Fibroblast of skin of left quadriceps (primary cell): ENCODE data around the gene NKX1-1.
"Not testable (repeated sequence)": the region's sequence is repeated elsewhere in the genome, so short reads cannot be mapped to it uniquely, and the experiment has no call there.

ENCODE experiments used
- DNase-seq, 2 experiments: peaks; one replicate each; pipeline ENCODE4 v3.0.0-alpha.2; 2013; ENCODE audit warnings: low read depth in 2 of 2

The NKX1-1 gene

GRCh38 chr4:1373892-1374705 lies 32.1 kb downstream of the NKX1-1 start:
- no peak for DNase-seq

- not testable (repeated sequence) for DNase-seq
Measured at GRCh38 chr4:1372576-1372975, 33.7 kb downstream of the NKX1-1 start.

- no peak for DNase-seq
Measured at GRCh38 chr4:1371176-1372165, 34.8 kb downstream of the NKX1-1 start.

- DNase-seq: no peak
Measured at GRCh38 chr4:1370321-1371124, 35.7 kb downstream of the NKX1-1 start.

- DNase-seq: no peak
Measured at GRCh38 chr4:1369479-1370079, 36.7 kb downstream of the NKX1-1 start.

- no peak for DNase-seq
Measured at GRCh38 chr4:1369091-1369450, 37.2 kb downstream of the NKX1-1 start.

- DNase-seq: no peak
Measured at GRCh38 chr4:1368421-1369090, 37.7 kb downstream of the NKX1-1 start.

- DNase-seq: no peak
Measured at GRCh38 chr4:1367936-1368289, 38.3 kb downstream of the NKX1-1 start.

- DNase-seq: no peak
Measured at GRCh38 chr4:1367230-1367935, 38.9 kb downstream of the NKX1-1 start.

- DNase-seq: no peak
Measured at GRCh38 chr4:1366371-1367229, 39.6 kb downstream of the NKX1-1 start.

GRCh38 chr4:1365271-1366178 lies 40.7 kb downstream of the NKX1-1 start:
- no peak for DNase-seq

- no peak for DNase-seq
Measured at GRCh38 chr4:1364748-1365147, 41.5 kb downstream of the NKX1-1 start.

- no peak for DNase-seq
Measured at GRCh38 chr4:1364217-1364616, 42.0 kb downstream of the NKX1-1 start.

- DNase-seq: no peak
Measured at GRCh38 chr4:1363513-1363912, 42.7 kb downstream of the NKX1-1 start.

GRCh38 chr4:1362521-1362920 lies 43.7 kb downstream of the NKX1-1 start:
- no peak for DNase-seq

- no peak for DNase-seq
Measured at GRCh38 chr4:1362046-1362445, 44.2 kb downstream of the NKX1-1 start.

GRCh38 chr4:1361431-1361830 lies 44.8 kb downstream of the NKX1-1 start:
- no peak for DNase-seq
